Esophagus muscularis mucosa (tissue), 3 donors: Measurements from ENCODE around the gene TRIM2.

ENCODE experiments used
- CTCF ChIP-seq, 3 experiments: fragments of 200-600 bp in 2 of 3; fragments of 450-650 bp in 1 of 3; sonication (generic) in 2 of 3; IDR thresholded peaks; one replicate each; pipeline ENCODE4 v1.5.1; 2017 to 2019; ENCODE audit warnings: antibody characterized with exemption in 3 of 3, mild to moderate bottlenecking in 2 of 3, moderate library complexity in 1 of 3
- POLR2A ChIP-seq: fragments of 450-650 bp; IDR thresholded peaks from one replicate; pipeline ENCODE4 v1.6.1; 2017; ENCODE audit warnings: antibody characterized with exemption, moderate library complexity, mild to moderate bottlenecking, low read depth
- POLR2AphosphoS5 ChIP-seq, 2 donors: sonication (generic); formaldehyde crosslinking; IDR thresholded peaks; one replicate each; pipeline ENCODE4 v1.6.1; 2017; ENCODE audit warnings: antibody characterized with exemption in 2 of 2

- TF ChIP-seq CTCF (IDR thresholded peaks at IDR 0.05): no peak
- no peak for TF ChIP-seq POLR2A
- no peak for TF ChIP-seq POLR2AphosphoS5 (IDR thresholded peaks at IDR 0.05)
Observed at GRCh38 chr4:153159016-153159415, 45.2 kb upstream of the TRIM2 start.
